ENCODE measurements around the gene ALOX15. TPM values are rescaled to one million over a fixed set of nuclear protein-coding genes. Genes with fewer than 3 reads are reported as not detected.

Gene ALOX15
- total RNA-seq, 1 experiment from 2014 or later = not detected

- H3K9me3 ChIP-seq (ENCODE audit: control insufficient read depth, insufficient read depth, low read depth, low read length) = no peaks in the 10 kb centered on the region
- DNase-seq (ENCODE audit: low read depth, low spot score) (no peak), ATAC-seq (no peak)
- no peak for TF ChIP-seq CTCF (IDR thresholded peaks at IDR 0.05)
- TF ChIP-seq SIN3A (IDR thresholded peaks at IDR 0.05; ENCODE audit: borderline replicate concordance, insufficient read depth, low read depth, low read length) = no peak
- TF ChIP-seq TCF7L2 (IDR thresholded peaks at IDR 0.05; ENCODE audit: low read depth, low read length) = no peak
- TF ChIP-seq REST (IDR thresholded peaks at IDR 0.05; ENCODE audit: insufficient read depth in 1 of 2, low read depth in 2 of 2, low read length in 1 of 2) = no peak
- TF ChIP-seq POLR2AphosphoS5 (IDR thresholded peaks at IDR 0.05; ENCODE audit: low read depth, low read length) = no peak
- CTCF ChIA-PET = interaction anchor here (0.5 kb wide), 1 partner anchor 20 kb away, joined by 7 read pairs; no protein-coding TSS in a partner anchor
- no peak overlapping the region for H3K4me3 ChIP-seq (ENCODE audit: low read depth in 2 of 2, low read length in 2 of 2)
- H3K27ac ChIP-seq (ENCODE audit: low read length) = no peak overlapping the region
- no peaks in the 10 kb centered on the region; the same call in 1 of the 2 replicates for H3K27me3 ChIP-seq (ENCODE audit: control insufficient read depth, insufficient read depth, low read length)
- H3K4me1 ChIP-seq (ENCODE audit: control insufficient read depth, insufficient read depth, low read length) = no peaks in the 10 kb centered on the region
- in situ Hi-C loops (cut with HindIII; ENCODE audit: low pct_unique_long_range_greater_than_20kb, low sequenced_read_pairs) (no loop called here), intact Hi-C loops (cut with micrococcal nuclease; ENCODE audit: unreplicated experiment) (no loop called here)
- no TSS peak for BruUV-seq (replicated peaks)
- no peaks in the 10 kb centered on the region for H3K36me3 ChIP-seq (ENCODE audit: control insufficient read depth, insufficient read depth, low read length)
- POLR2A ChIA-PET = interaction anchor here (0.5 to 0.6 kb wide), 2 partner anchors 32 to 346 kb away, joined by 3 to 4 read pairs; no protein-coding TSS in a partner anchor
Measured at GRCh38 chr17:4587803-4588202, 53.7 kb downstream of the ALOX15 start.

- no peak overlapping the region for H3K4me3 ChIP-seq (ENCODE audit: low read depth in 2 of 2, low read length in 2 of 2)
- no TSS peak for BruUV-seq (replicated peaks)
- H3K4me1 ChIP-seq (ENCODE audit: control insufficient read depth, insufficient read depth, low read length) = no peaks in the 10 kb centered on the region
- DNase-seq (ENCODE audit: low read depth, low spot score) = no peak
- H3K27ac ChIP-seq (ENCODE audit: low read length) = no peak overlapping the region
- H3K9me3 ChIP-seq (ENCODE audit: control insufficient read depth, insufficient read depth, low read depth, low read length) = no peaks in the 10 kb centered on the region
- intact Hi-C loops (cut with micrococcal nuclease; ENCODE audit: unreplicated experiment) = no loop called here
- H3K27me3 ChIP-seq (ENCODE audit: control insufficient read depth, insufficient read depth, low read length) = no peaks in the 10 kb centered on the region; the same call in 1 of the 2 replicates
- ChIA-PET CTCF (interaction anchor here (1.0 kb wide), 1 partner anchor 387 kb away, joined by 3 read pairs; no protein-coding TSS in a partner anchor), POLR2A (no interaction called here)
- H3K36me3 ChIP-seq (ENCODE audit: control insufficient read depth, insufficient read depth, low read length) = no peaks in the 10 kb centered on the region
- no peak for ATAC-seq
- TF ChIP-seq SIN3A (IDR thresholded peaks at IDR 0.05; ENCODE audit: borderline replicate concordance, insufficient read depth, low read depth, low read length) (no peak), POLR2AphosphoS5 (IDR thresholded peaks at IDR 0.05; ENCODE audit: low read depth, low read length) (no peak), CTCF (IDR thresholded peaks at IDR 0.05) (no peak), REST (IDR thresholded peaks at IDR 0.05; ENCODE audit: insufficient read depth in 1 of 2, low read depth in 2 of 2, low read length in 1 of 2) (no peak), TCF7L2 (IDR thresholded peaks at IDR 0.05; ENCODE audit: low read depth, low read length) (no peak)
- in situ Hi-C loops (cut with HindIII; ENCODE audit: low pct_unique_long_range_greater_than_20kb, low sequenced_read_pairs) = no loop called here
Measured at GRCh38 chr17:4587195-4587594, 54.3 kb downstream of the ALOX15 start.

Data from Panc1 (cell line).